ENCODE data around the gene OTOS.

- TF ChIP-seq CTCF (IDR thresholded peaks at IDR 0.05), result no peak
- no peak for TF ChIP-seq POLR2AphosphoS5 (IDR thresholded peaks at IDR 0.05; ENCODE audit: low read depth, low read length)
- TF ChIP-seq TCF7L2 (IDR thresholded peaks at IDR 0.05; ENCODE audit: low read depth, low read length), result no peak
- no peak for TF ChIP-seq SIN3A (IDR thresholded peaks at IDR 0.05; ENCODE audit: borderline replicate concordance, insufficient read depth, low read depth, low read length)
These were observed 1.9 kb upstream of the OTOS start for GRCh38 chr2:240142256-240142775.
